ENCODE data around the gene NEUROG2.
"Not testable (repeated sequence)": the region's sequence is repeated elsewhere in the genome, so short reads cannot be mapped to it uniquely, and the experiment has no call there.

DNA sequence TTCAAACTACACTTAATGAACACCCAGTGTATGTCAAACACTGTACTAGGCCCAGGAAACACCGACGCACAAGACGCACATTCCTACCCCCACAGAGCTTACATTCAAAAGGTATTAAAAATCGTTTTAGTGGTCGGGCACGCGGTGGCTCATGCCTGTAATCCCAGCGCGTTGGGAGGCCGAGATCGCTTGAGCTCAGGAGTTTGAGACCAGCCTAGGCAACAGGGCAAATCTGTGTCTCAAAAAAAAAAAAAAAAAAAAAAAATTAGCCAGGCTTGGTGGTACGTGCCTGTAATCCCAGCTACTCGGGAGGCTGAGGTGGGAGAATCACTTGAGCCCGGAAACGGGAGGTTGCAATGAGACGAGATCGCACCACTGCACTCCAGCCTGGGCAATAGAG lies 6.5 kb upstream of the NEUROG2 start:
- TF ChIP-seq, protein P1, sequence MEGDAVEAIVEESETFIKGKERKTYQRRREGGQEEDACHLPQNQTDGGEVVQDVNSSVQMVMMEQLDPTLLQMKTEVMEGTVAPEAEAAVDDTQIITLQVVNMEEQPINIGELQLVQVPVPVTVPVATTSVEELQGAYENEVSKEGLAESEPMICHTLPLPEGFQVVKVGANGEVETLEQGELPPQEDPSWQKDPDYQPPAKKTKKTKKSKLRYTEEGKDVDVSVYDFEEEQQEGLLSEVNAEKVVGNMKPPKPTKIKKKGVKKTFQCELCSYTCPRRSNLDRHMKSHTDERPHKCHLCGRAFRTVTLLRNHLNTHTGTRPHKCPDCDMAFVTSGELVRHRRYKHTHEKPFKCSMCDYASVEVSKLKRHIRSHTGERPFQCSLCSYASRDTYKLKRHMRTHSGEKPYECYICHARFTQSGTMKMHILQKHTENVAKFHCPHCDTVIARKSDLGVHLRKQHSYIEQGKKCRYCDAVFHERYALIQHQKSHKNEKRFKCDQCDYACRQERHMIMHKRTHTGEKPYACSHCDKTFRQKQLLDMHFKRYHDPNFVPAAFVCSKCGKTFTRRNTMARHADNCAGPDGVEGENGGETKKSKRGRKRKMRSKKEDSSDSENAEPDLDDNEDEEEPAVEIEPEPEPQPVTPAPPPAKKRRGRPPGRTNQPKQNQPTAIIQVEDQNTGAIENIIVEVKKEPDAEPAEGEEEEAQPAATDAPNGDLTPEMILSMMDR (IDR thresholded peaks at IDR 0.05 in 8 of 11, conservative IDR thresholded peaks at IDR 0.05 in 3 of 11) = not testable (repeated sequence)
- TF ChIP-seq POLR2A (IDR thresholded peaks at IDR 0.05) = not testable (repeated sequence)
